ENCODE data around the gene HES5. TPM values are rescaled to one million over a fixed set of nuclear protein-coding genes. Genes with fewer than 3 reads are reported as not detected.

Gene HES5
- total and polyA plus RNA-seq, 10 of the 15 experiments (the other 5 are each of a cell fraction or from before 2014, with no cell fraction given) = 0.12 to 0.15 TPM; not detected in 8

DNA sequence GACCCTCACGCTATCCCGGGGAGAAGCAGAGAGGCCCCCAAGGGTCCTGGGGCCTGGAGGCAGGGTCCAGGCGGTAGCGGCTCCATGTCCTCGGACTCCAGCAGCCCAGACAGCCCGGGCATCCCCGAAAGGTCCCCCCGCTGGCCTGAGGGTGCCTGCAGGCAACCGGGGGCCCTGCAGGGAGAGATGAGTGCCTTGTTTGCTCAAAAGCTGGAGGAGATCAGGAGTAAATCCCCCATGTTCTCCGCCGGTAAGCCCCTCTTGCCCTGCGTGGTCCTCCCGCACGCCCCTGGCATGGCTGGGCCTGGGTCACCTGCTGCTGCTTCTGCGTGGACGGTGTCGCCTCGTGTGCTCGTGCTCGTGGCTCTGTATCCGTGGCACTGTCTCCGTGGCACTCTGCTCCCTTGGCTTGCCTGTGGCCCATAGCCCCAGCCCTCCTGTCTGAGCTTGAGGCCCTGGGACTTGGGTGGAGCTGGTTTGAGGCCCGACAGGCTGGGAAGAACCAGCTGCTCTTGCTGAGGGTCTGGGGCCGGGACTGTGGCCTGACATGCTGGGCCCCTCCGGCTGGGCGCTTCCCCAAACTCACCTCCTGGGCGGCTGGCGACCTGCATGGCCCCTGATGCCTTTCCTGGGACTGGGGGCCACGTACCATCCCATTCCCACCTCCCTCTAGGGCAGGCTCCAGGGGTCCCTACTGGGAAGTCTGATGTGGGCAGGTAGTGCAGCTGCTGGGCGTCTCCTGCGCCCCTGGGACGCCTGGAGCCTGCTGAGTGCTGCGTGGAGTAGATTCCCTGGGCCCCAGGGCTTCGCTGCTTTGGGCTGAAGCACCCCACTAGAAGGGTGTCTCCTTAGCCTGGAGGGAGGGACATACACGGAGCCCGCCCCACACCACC, 27.2 kb downstream of the HES5 start (continued):
- no peak for TF ChIP-seq RELB (IDR thresholded peaks at IDR 0.05; ENCODE audit: low read depth)
- no peak for TF ChIP-seq ATF2 (IDR thresholded peaks at IDR 0.05; ENCODE audit: low read length)

DNA sequence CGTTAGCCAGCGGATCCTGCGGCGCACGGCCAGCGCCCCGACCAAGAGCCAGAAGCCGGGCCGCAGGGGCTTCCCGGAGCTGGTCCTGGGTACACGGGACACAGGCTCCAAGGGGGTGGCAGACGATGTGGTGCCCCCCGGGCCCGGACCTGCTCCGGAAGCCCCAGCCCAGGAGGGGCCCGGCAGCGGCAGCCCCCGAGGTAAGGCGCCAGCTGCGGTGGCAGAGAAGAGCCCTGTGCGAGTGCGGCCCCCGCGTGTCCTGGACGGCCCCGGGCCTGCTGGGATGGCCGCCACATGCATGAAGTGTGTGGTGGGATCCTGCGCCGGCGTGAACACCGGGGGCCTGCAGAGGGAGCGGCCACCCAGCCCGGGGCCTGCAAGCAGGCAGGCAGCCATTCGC, 27.9 kb downstream of the HES5 start:
- H3K4me1 ChIP-seq (ENCODE audit: control insufficient read depth, insufficient read depth, low read length) = no peaks in the 10 kb centered on the region
- no peaks in the 10 kb centered on the region; the same call in 1 of the 2 replicates for H4K20me1 ChIP-seq (ENCODE audit: control insufficient read depth, insufficient read depth)
- TF ChIP-seq MEF2B (IDR thresholded peaks at IDR 0.05; ENCODE audit: partially characterized antibody, poor library complexity, severe bottlenecking) = no peak
- TF ChIP-seq SREBF1 (IDR thresholded peaks at IDR 0.05; ENCODE audit: low read length) = no peak
- no peak for TF ChIP-seq WRNIP1 (IDR thresholded peaks at IDR 0.05; ENCODE audit: borderline replicate concordance, low read depth, low read length)
- TF ChIP-seq E2F4 (IDR thresholded peaks at IDR 0.05; ENCODE audit: low read depth, low read length) = no peak
- in situ Hi-C loops (cut with MboI) (no loop called here), intact Hi-C loops (cut with micrococcal nuclease; ENCODE audit: unreplicated experiment) (no loop called here)
- H3K9me3 ChIP-seq (replicated peaks; ENCODE audit: control insufficient read depth, insufficient read depth, low read length) = no peaks in the 10 kb centered on the region
- no peak overlapping the region for H3K27ac ChIP-seq (ENCODE audit: control insufficient read depth, insufficient read depth)
- H3K4me2 ChIP-seq (ENCODE audit: control insufficient read depth, insufficient read depth) = no peak overlapping the region
- ATAC-seq (no peak), DNase-seq (ENCODE audit: low read depth, low spot score) (no peak), FAIRE-seq (no peak)
- H3K27me3 ChIP-seq (replicated peaks in 1 of 2; ENCODE audit: control insufficient read depth in 2 of 2, insufficient read depth in 2 of 2, low read length in 1 of 2) = no peaks in the 10 kb centered on the region
- RAD21 ChIA-PET (ENCODE audit: unreplicated experiment) = no interaction called here
- BruUV-seq (replicated peaks) = no TSS peak
- H3K9ac ChIP-seq (ENCODE audit: control insufficient read depth, insufficient read depth, low read length) = no peak overlapping the region
- SMC1A ChIA-PET (ENCODE audit: uncharacterized antibody, unreplicated experiment) = no interaction called here
- POLR2A ChIA-PET = no interaction called here
- CTCF ChIA-PET = no interaction called here
- H3K79me2 ChIP-seq (ENCODE audit: control insufficient read depth, insufficient read depth, low read length) = no peaks in the 10 kb centered on the region
- H3K4me3 ChIP-seq = no peak overlapping the region
- H3K36me3 ChIP-seq (ENCODE audit: control insufficient read depth in 2 of 2, insufficient read depth in 2 of 2, low read length in 1 of 2) = peaks cover 0 to 1% of the 10 kb centered on the region in 2 experiments; a peak in 1 of 4 replicates
- WGBS (ENCODE audit: insufficient coverage, insufficient replicate concordance, low lambda C conversion rate, missing lambda C conversion rate) = 64% methylated on average over 28 of the region's 34 CpGs
- H2AFZ ChIP-seq (ENCODE audit: control insufficient read depth, low read depth, low read length) = no peak overlapping the region
